H1 (cell line): ENCODE measurements around the gene TSHZ2. TPM values are rescaled to one million over a fixed set of nuclear protein-coding genes. Genes with fewer than 3 reads are reported as not detected.

Experiments used
- CTCF ChIA-PET: fragments of 300-600 bp; sonication (Branson Sonifier 250); formaldehyde crosslinking; loops from one replicate; lab custom pipeline; 2021; ENCODE audit not compliant: partially characterized antibody; lab: Charles Lee
- POLR2A ChIA-PET: fragments of 300-600 bp; sonication (Branson Sonifier 250); formaldehyde crosslinking; loops from one replicate; lab custom pipeline; 2021; ENCODE audit warnings: inconsistent platforms; ENCODE audit not compliant: partially characterized antibody; lab: Charles Lee
- DNase-seq, 2 experiments: peaks; one replicate each; pipeline versions ENCODE4 v3.0.0 to v3.0.0-alpha.2; 2010 to 2022; ENCODE audit warnings: low spot score in 2 of 2, low read depth in 1 of 2, mixed read lengths in 1 of 2
- FAIRE-seq: peaks from 2 replicates; lab custom pipeline; 2011; peaks lifted over from hg19 to GRCh38; lab: Jason Lieb, UNC
- H2AFZ ChIP-seq: 2 replicates; pipeline ENCODE4 v1.8.1; 2012; ENCODE audit warnings: low read length, inconsistent platforms
- H2AK5ac ChIP-seq: 2 replicates; pipeline ENCODE4 v1.6.1; 2013; ENCODE audit warnings: low read depth, low read length
- H2BK120ac ChIP-seq: replicated peaks from 2 replicates; pipeline ENCODE3; 2013; ENCODE audit warnings: low read depth, low read length, inconsistent platforms
- H2BK12ac ChIP-seq: 2 replicates; pipeline ENCODE4 v1.6.1; 2013; ENCODE audit warnings: low read depth, low read length
- H2BK15ac ChIP-seq: 2 replicates; pipeline ENCODE4 v1.6.1; 2013; ENCODE audit warnings: low read length
- H2BK20ac ChIP-seq: 2 replicates; pipeline ENCODE4 v1.6.1; 2013; ENCODE audit warnings: low read length
- H2BK5ac ChIP-seq: 2 replicates; pipeline ENCODE4 v1.6.1; 2013; ENCODE audit warnings: low read depth, low read length
- H3K14ac ChIP-seq: 2 replicates; pipeline ENCODE4 v1.6.1; 2013; ENCODE audit warnings: inconsistent platforms; ENCODE audit not compliant: insufficient read length
- H3K18ac ChIP-seq: 2 replicates; pipeline ENCODE4 v1.6.1; 2013; ENCODE audit warnings: low read length; ENCODE audit errors: extremely low read depth
- H3K23ac ChIP-seq: 2 replicates; pipeline ENCODE4 v1.6.1; 2013; ENCODE audit warnings: inconsistent platforms; ENCODE audit not compliant: insufficient read length
- H3K23me2 ChIP-seq: 2 replicates; pipeline ENCODE4 v1.6.1; 2013; ENCODE audit warnings: low read depth, low read length
- H3K27ac ChIP-seq: 2 replicates; pipeline ENCODE4 v1.6.1; 2011; ENCODE audit warnings: low read depth, low read length, inconsistent platforms
- H3K27me3 ChIP-seq, 4 experiments: replicated peaks in 1 of 4; 1 replicate in 1 of 4; 2 replicates in 3 of 4; pipeline versions ENCODE4 v1.6.1 to v1.8.1; 2011 to 2013; ENCODE audit warnings: low read length in 3 of 4, mild to moderate bottlenecking in 3 of 4, inconsistent platforms in 2 of 4, mixed read lengths in 2 of 4, moderate library complexity in 1 of 4; ENCODE audit not compliant: control insufficient read depth in 3 of 4, insufficient read depth in 3 of 4; ENCODE audit errors: extremely low read depth in 1 of 4
- H3K36me3 ChIP-seq, 4 experiments: 2 replicates each; pipeline versions ENCODE4 v1.6.1 to v1.8.1; 2011 to 2013; ENCODE audit warnings: mild to moderate bottlenecking in 4 of 4, low read length in 3 of 4, moderate library complexity in 2 of 4, control low read depth in 1 of 4, inconsistent platforms in 1 of 4; ENCODE audit not compliant: insufficient read depth in 4 of 4, control insufficient read depth in 2 of 4
- H3K4ac ChIP-seq: replicated peaks from 2 replicates; pipeline ENCODE3; 2013; ENCODE audit warnings: low read length, low read depth, mixed read lengths, inconsistent platforms; ENCODE audit not compliant: insufficient read length
- H3K4me1 ChIP-seq, 4 experiments: replicated peaks in 1 of 4; 1 replicate in 1 of 4; 2 replicates in 3 of 4; pipeline versions ENCODE4 v1.6.1 to v1.8.1; 2011 to 2013; ENCODE audit warnings: low read length in 3 of 4, inconsistent platforms in 2 of 4, mixed read lengths in 1 of 4; ENCODE audit not compliant: insufficient read depth in 4 of 4, control insufficient read depth in 3 of 4
- H3K4me2 ChIP-seq, 2 experiments: 2 replicates each; pipeline versions ENCODE4 v1.6.1 to v1.8.1; 2011 to 2013; ENCODE audit warnings: low read depth in 2 of 2, low read length in 2 of 2, control low read depth in 1 of 2, inconsistent platforms in 1 of 2, mild to moderate bottlenecking in 1 of 2; ENCODE audit not compliant: insufficient read depth in 1 of 2
- H3K4me3 ChIP-seq, 4 experiments: fragments of 200-600, 300-600 bp in 1 of 4; sonication (generic), shearing (Covaris generic), sonication (Bioruptor Twin) in 1 of 4; 2 replicates each; pipeline versions ENCODE4 v1.5.1 to v1.8.1; 2011 to 2016; ENCODE audit warnings: low read length in 4 of 4, low read depth in 3 of 4, control low read depth in 2 of 4, inconsistent platforms in 2 of 4, mild to moderate bottlenecking in 2 of 4, mixed read lengths in 1 of 4, moderate library complexity in 1 of 4; ENCODE audit not compliant: insufficient read depth in 2 of 4; ENCODE audit errors: extremely low read depth in 1 of 4
- H3K56ac ChIP-seq: replicated peaks from 2 replicates; pipeline ENCODE3; 2013; ENCODE audit warnings: low read depth, mild to moderate bottlenecking, mixed read lengths, low read length, inconsistent platforms; ENCODE audit not compliant: insufficient read length
- H3K79me1 ChIP-seq: 2 replicates; pipeline ENCODE4 v1.6.1; 2013; ENCODE audit warnings: low read depth, low read length, control low read depth
- H3K79me2 ChIP-seq, 2 experiments: 2 replicates each; pipeline versions ENCODE4 v1.6.1 to v1.8.1; 2012 to 2013; ENCODE audit warnings: low read length in 2 of 2, mild to moderate bottlenecking in 2 of 2, inconsistent platforms in 1 of 2; ENCODE audit not compliant: insufficient read depth in 2 of 2, control insufficient read depth in 1 of 2
- H3K9ac ChIP-seq, 4 experiments: replicated peaks in 1 of 4; 1 replicate in 1 of 4; 2 replicates in 3 of 4; pipeline versions ENCODE4 v1.6.1 to v1.8.1; 2011 to 2013; ENCODE audit warnings: low read depth in 3 of 4, low read length in 3 of 4, control low read depth in 2 of 4, mild to moderate bottlenecking in 2 of 4, moderate library complexity in 2 of 4, inconsistent platforms in 1 of 4; ENCODE audit errors: extremely low read depth in 1 of 4
- H3K9me3 ChIP-seq, 2 experiments: 2 replicates each; pipeline versions ENCODE4 v1.6.1 to v1.8.1; 2012 to 2013; ENCODE audit warnings: mild to moderate bottlenecking in 2 of 2, moderate library complexity in 2 of 2, control low read depth in 1 of 2, inconsistent platforms in 1 of 2, low read depth in 1 of 2, low read length in 1 of 2, mixed read lengths in 1 of 2; ENCODE audit not compliant: insufficient read depth in 2 of 2
- H4K20me1 ChIP-seq, 2 experiments: replicated peaks in 1 of 2; 2 replicates each; pipeline versions ENCODE3 to v1.8.1; 2011 to 2013; ENCODE audit warnings: inconsistent platforms in 2 of 2, low read length in 2 of 2, mild to moderate bottlenecking in 1 of 2; ENCODE audit not compliant: insufficient read depth in 2 of 2, control insufficient read depth in 1 of 2
- H4K5ac ChIP-seq: 2 replicates; pipeline ENCODE4 v1.6.1; 2013; ENCODE audit warnings: low read length, low read depth, mixed read lengths, inconsistent platforms; ENCODE audit not compliant: insufficient read length
- H4K8ac ChIP-seq: 2 replicates; pipeline ENCODE4 v1.8.0; 2013; ENCODE audit warnings: mild to moderate bottlenecking, moderate library complexity, low read length, inconsistent platforms; ENCODE audit not compliant: insufficient read depth; ENCODE audit errors: extremely low read depth
- H4K91ac ChIP-seq: replicated peaks from 2 replicates; pipeline ENCODE3; 2013; ENCODE audit warnings: low read length, mixed read lengths, inconsistent platforms; ENCODE audit not compliant: insufficient read length
- ASH2L ChIP-seq: fragments of 200-600, 300-600 bp; sonication (generic); IDR thresholded peaks from one replicate; pipeline ENCODE4 v1.7.1; 2017; ENCODE audit warnings: low read length
- ATF3 ChIP-seq: IDR thresholded peaks from 2 replicates; pipeline ENCODE4 v1.6.1; 2011; ENCODE audit warnings: low read depth, mild to moderate bottlenecking, low read length; ENCODE audit not compliant: insufficient read depth
- CBX8 ChIP-seq: fragments of 300-800, 300-1000 bp; sonication (generic); IDR thresholded peaks from 2 replicates; pipeline ENCODE4 v1.7.1; 2016; ENCODE audit warnings: low read depth, low read length, borderline replicate concordance
- GABPA ChIP-seq: IDR thresholded peaks from 2 replicates; pipeline ENCODE4 v1.6.1; 2011; ENCODE audit warnings: mild to moderate bottlenecking, low read length, moderate library complexity, borderline replicate concordance; ENCODE audit not compliant: insufficient read depth
- HDAC2 ChIP-seq, 2 experiments: fragments of 300-600 bp in 1 of 2; sonication (generic) in 1 of 2; IDR thresholded peaks; 2 replicates each; pipeline ENCODE4 v1.6.1; 2011 to 2012; ENCODE audit warnings: low read depth in 2 of 2, low read length in 2 of 2, mild to moderate bottlenecking in 2 of 2, moderate library complexity in 2 of 2, borderline replicate concordance in 1 of 2, inconsistent platforms in 1 of 2
- JUN ChIP-seq: IDR thresholded peaks from 2 replicates; pipeline ENCODE4 v1.6.1; 2011; ENCODE audit warnings: low read depth, mild to moderate bottlenecking, improper control_type of control experiment, low read length
- NRF1 ChIP-seq: IDR thresholded peaks from 2 replicates; pipeline ENCODE4 v1.6.1; 2011; ENCODE audit warnings: mild to moderate bottlenecking, low read depth, low read length, improper control_type of control experiment
- RAD21 ChIP-seq, 2 experiments: IDR thresholded peaks in 1 of 2; conservative IDR thresholded peaks in 1 of 2; 2 replicates each; pipeline ENCODE4 v1.6.1; 2011; ENCODE audit warnings: low read depth in 2 of 2, low read length in 2 of 2, improper control_type of control experiment in 1 of 2, inconsistent platforms in 1 of 2, mild to moderate bottlenecking in 1 of 2, moderate library complexity in 1 of 2
- RBBP5 ChIP-seq: IDR thresholded peaks from 2 replicates; pipeline ENCODE4 v1.7.1; 2012; ENCODE audit warnings: low read depth, mild to moderate bottlenecking, inconsistent platforms, low read length, moderate library complexity, borderline replicate concordance
- YY1 ChIP-seq: IDR thresholded peaks from 2 replicates; pipeline ENCODE4 v1.6.1; 2011; ENCODE audit warnings: low read depth, mild to moderate bottlenecking, low read length
- WGBS, 2 experiments: shearing (Covaris generic) in 1 of 2; methylation state at CpG; one replicate each; pipeline versions ENCODE4 v1.1.6 to v1.1.7; 2013 to 2015; ENCODE audit warnings: low lambda C conversion rate in 2 of 2, mixed read lengths in 2 of 2, inconsistent platforms in 1 of 2, low coverage in 1 of 2, missing lambda C conversion rate in 1 of 2; ENCODE audit not compliant: insufficient replicate concordance in 2 of 2, insufficient coverage in 1 of 2, insufficient read length in 1 of 2; ENCODE audit errors: extremely low coverage in 1 of 2, missing lambda C conversion rate in 1 of 2; 5-methylcytosine and 5-hydroxymethylcytosine counted together
- polyA plus RNA-seq, 7 experiments: library from polyadenylated mRNA; depleted of rRNA in 3 of 7; stranded (reverse) in 5 of 7; unstranded in 2 of 7; fragments of >200 nt in 5 of 7; fragments of 200-250 nt in 2 of 7; gene quantifications; 1 replicate in 5 of 7; 2 replicates in 1 of 7; 4 replicates in 1 of 7; pipeline versions ENCODE4 v1.2.1 to v1.2.3, GENCODE V29; 2011 to 2013; ENCODE audit warnings: missing spikeins in 2 of 7, mixed read lengths in 2 of 7
- total RNA-seq: library from RNA; stranded (reverse); fragmentation: NEBNext Ultra II Directional; extraction: Animal tissue kit (Norgen Biotek cat#: 25700); gene quantifications from 2 replicates; pipeline ENCODE4 v1.2.1, GENCODE V29; 2021

TSHZ2 gene
- total and polyA plus RNA-seq, 2 of the 8 experiments (the other 6 are each of a cell fraction or from before 2014, with no cell fraction given), result 0.14 to 0.30 TPM

GRCh38 chr20:53216856-53217576, 244.9 kb downstream of the TSHZ2 start:
- DNase-seq, result peak; percentile 68 to 97
- Histone ChIP-seq H4K8ac (no peak overlapping the region), H2BK12ac (0 out of 2 replicates have a peak overlapping the region, but pooled peaks have one; percentile 31), H4K5ac (no peak overlapping the region), H2BK5ac (no peak overlapping the region), H3K79me2 (no peaks in the 10 kb centered on the region), H4K20me1 (no peaks in the 10 kb centered on the region), H2BK120ac (no peak overlapping the region), H3K9me3 (peaks cover 9 to 12% of the 10 kb centered on the region in 2 experiments), H3K23ac (no peak overlapping the region), H3K27me3 (peaks cover 0 to 4% (median 0%) of the 10 kb centered on the region in 4 experiments; a peak in 3 of 7 replicates), H3K23me2 (no peaks in the 10 kb centered on the region), H3K9ac (no peak overlapping the region; a peak in 1 of 7 replicates), H4K91ac (no peak overlapping the region), H2BK15ac (no peak overlapping the region; the same call in 1 of the 2 replicates), H3K18ac (no peak overlapping the region), H3K14ac (no peak overlapping the region), H2AK5ac (no peak overlapping the region), H3K4ac (no peak overlapping the region), H3K4me3 (peak overlapping the region in 1 of 4 experiments; percentile 34; a peak in 1 of 8 replicates), H3K79me1 (no peaks in the 10 kb centered on the region), H2AFZ (no peak overlapping the region), H3K4me1 (peaks cover 0 to 4% (median 2%) of the 10 kb centered on the region in 4 experiments; a peak in 3 of 7 replicates), H3K4me2 (peak overlapping the region; percentile 2 to 55), H3K36me3 (peaks cover 0 to 5% (median 2%) of the 10 kb centered on the region in 4 experiments; a peak in 2 of 8 replicates), H3K27ac (no peak overlapping the region), H3K56ac (no peak overlapping the region), H2BK20ac (no peak overlapping the region)
- WGBS, 2 experiments, result 28% methylated on average over 32 of the region's 32 CpGs; no CpG with 5 or more reads in 1 of the 2 experiments
- POLR2A ChIA-PET, result no interaction called here
- FAIRE-seq, result no peak
- CTCF ChIA-PET, result interaction anchor here (0.6 to 5.9 kb wide), 25 partner anchors 8 to 905 kb away, joined by 3 to 40 read pairs (median 3); no protein-coding TSS in a partner anchor
- TF ChIP-seq NRF1 (no peak), RAD21 (IDR thresholded peaks at IDR 0.05 in 1 of 2, conservative IDR thresholded peaks at IDR 0.05 in 1 of 2; ENCODE audit: low read depth in 2 of 2, low read length in 2 of 2) (peak; percentile 76 to 86), ATF3 (0 out of 2 replicates have a peak, but pooled peaks have one; percentile 8), HDAC2 (IDR thresholded peaks at IDR 0.05; ENCODE audit: borderline replicate concordance in 1 of 2, low read depth in 2 of 2, low read length in 2 of 2) (peak in 1 of 2 experiments; percentile 41; a peak in 1 of 4 replicates), YY1 (0 out of 2 replicates have a peak, but pooled peaks have one; percentile 39), JUN (no peak), ASH2L (no peak), RBBP5 (no peak), CBX8 (no peak), GABPA (peak; percentile 49; the same call in 1 of the 2 replicates)
